Fibroblast of upper back skin (primary cell): ENCODE results near the gene ABHD15.

Source experiments
- DNase-seq: peaks from one replicate; pipeline ENCODE4 v3.0.0-alpha.2; 2013

ABHD15 gene

DNA sequence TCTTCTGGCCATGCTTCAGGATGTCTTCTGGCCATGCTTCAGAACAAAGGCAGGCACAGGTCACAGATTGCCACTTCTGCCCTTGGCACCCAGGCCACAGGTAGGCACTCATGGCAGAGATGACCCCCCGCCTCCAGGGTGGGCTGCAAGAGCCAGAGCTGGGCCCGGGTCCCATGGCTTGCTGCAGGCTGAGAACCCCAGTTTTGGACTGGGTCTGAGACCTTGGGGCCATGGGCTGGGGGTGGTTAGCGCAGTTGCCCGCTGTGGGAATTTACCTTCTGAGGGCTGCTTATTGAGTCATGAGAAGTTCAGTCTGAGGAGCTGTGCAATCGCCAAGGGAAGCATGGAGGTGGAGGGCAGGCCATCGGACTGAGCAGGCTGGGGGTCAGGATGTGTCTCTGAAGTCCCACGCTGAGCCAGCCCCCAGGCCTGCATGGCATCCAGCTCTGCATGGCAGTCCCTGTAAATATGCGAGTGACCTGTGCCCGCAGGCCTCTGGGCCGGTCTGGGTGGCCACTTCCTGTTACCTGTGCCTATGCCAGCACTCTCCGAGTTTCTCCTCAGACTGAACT lies 27.8 kb upstream of the ABHD15 start:
- no peak for DNase-seq

- no peak for DNase-seq
Observed at GRCh38 chr17:29593591-29594518, 27.0 kb upstream of the ABHD15 start.

- DNase-seq = no peak
Observed at GRCh38 chr17:29592850-29593551, 26.2 kb upstream of the ABHD15 start, which contains the start of gene ANKRD13B. Gene ANKRD13B (plus strand): TSS chr17:29593132. CDS start chr17:29593622, 490 bp downstream.

DNA sequence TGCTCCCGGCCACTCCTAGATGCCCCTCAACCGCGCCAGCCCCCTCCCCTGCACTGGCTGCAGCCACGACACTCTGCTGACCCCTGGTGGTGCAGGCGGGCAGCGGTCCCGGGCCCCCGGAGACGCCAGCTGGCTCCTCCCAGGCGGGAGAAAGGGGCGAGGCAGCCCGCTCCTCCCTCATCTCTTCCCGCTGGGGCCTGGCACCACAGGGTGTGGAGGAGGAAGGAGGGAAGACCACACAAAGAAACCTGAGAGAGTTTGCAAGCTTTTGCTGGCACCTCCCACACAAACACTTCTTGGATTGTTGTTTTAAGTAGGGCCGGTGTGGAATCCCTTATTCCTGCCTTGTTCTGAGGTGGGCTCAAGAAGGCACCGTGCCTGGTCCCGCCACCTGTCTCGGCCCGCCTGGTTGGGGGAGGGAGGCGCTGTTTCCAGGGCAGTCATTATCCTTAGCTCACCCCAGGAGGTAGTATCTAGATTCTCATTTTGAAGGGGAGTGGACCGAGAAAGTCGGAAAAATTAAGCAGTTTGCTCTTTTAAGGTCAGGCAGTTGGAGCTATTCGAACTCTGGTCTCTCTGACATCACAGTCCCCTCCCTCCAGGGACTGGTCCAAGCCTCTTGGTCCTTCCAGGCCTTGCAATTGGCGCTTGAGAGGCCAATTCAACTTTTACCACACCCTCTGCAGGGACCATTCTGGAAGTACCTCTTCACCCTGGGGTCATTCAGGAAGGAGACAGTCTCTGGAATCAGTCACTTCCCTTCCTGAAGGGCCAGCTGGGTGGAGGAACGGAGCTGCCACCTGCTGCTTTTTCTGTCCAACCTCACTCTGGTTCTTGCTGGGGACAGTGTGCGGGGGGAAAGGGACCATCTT lies 25.1 kb upstream of the ABHD15 start:
- DNase-seq = peak; percentile 79

DNA sequence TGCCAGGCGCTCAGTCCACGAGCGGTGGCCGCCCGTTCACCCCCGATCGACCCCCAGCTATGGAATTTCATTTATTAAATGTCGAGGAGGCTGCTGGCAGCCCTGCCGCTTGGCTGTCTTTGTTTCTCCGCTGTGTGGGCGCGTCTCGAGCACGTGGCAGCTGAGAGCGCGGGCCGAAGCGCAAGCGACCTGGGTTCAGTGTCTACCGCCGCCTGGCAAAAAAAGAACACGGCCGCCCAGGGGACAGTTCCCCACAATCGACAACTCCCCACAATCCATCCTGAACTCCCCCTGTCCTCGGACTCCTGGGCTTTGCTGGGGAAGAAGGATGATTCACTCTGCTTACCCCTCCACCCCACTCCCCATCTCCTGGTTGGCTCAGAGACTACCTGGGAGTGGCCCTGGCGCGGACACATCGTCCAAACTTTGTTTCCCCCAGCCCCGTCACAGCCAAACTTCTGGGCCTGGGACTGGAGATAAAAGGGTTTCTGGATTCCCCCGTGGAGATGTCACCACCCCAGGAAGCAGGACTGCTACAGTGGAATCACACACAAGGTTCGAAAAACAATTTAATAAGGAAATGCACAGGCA lies 24.4 kb upstream of the ABHD15 start:
- peak; percentile 74 for DNase-seq

- peak; percentile 67 for DNase-seq
Observed at GRCh38 chr17:29590411-29591145, 23.7 kb upstream of the ABHD15 start.

DNA sequence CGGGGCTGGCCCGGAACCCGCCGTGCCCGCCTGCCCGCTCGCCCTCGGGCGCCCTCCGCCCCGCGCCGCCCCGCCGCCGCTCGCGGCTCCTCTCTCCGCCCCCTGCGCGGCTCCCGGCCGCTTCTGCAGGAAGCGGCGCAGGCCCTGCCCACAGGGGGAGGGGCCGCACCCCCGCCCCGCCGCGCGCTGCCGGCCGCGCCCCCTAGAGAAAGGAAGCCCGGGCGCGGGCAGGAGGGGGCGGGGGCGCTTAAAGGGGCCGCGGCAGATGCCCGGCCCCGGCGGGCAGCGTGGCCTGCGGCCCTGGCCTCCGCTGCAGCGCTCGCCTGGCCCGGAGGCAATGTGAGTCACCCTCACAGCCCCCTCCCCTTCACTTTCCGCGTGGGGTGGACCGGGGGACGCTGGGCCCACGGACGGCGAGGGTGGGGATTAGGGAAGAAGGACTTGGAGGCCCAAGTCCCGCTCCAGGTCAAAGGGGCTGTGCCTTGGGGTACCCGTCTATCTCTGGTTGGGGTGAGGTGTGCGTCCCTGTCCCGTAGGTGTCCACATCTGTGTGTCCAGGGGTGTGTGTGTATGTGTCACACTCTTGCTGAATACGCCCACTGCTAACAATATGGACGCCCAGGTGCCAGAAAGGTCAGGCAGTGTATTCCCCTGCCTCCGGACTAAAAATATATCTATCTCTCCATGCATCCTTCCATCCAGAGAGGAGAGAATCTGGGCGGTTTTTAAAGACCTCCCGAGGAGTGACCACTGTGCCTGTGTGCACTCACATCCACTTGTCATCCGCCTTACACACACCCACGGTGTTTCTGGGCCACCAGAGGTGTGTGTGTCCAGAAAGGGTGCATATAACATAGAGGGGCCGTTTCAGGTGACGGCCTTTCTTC lies 22.9 kb upstream of the ABHD15 start, which contains the start of gene GIT1:
TSS of gene GIT1 (minus strand) at position 125 of the 887 bp plus-strand sequence. CDS start 270 bp downstream, outside the sequence.
- DNase-seq = peak; percentile 82

- DNase-seq = no peak
Observed at GRCh38 chr17:29588562-29589411, 21.9 kb upstream of the ABHD15 start.

- no peak for DNase-seq
Observed at GRCh38 chr17:29588017-29588561, 21.3 kb upstream of the ABHD15 start.

- DNase-seq = no peak
Observed at GRCh38 chr17:29587591-29587990, 20.8 kb upstream of the ABHD15 start.

- DNase-seq = no peak
Observed at GRCh38 chr17:29586676-29587469, 20.0 kb upstream of the ABHD15 start.

DNA sequence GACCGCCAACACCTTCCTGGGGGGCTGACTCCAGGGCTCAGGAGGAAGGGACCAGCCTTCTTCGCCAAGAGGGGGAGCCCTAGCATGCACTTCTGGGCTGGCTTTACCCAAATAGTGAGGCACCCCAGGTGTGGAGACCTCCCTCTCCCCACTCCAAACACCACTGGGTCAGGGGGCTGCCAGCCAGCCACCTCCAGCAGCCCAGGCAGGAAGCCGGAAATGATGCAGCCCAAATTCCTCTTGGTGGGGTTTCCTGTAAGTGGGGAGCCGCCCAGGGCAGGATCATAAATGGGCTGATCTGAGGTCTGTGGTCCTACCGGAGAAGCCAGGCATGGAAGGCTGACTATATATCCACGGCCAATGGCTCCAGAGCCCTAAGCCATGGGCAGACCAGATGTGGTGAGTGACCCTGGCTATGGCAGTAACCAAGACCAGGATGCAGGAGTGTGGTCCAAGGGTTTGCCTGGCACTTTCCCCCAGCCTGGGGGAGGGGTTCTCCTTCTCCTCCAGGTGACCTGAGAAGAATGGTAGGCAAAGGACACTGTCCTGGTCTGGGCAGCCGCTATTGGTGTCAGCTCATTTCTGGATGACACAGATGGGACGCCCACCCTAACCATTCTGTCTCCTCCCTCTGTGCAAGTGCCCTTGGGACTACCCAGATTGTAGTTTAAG lies 18.4 kb upstream of the ABHD15 start:
- no peak for DNase-seq

DNA sequence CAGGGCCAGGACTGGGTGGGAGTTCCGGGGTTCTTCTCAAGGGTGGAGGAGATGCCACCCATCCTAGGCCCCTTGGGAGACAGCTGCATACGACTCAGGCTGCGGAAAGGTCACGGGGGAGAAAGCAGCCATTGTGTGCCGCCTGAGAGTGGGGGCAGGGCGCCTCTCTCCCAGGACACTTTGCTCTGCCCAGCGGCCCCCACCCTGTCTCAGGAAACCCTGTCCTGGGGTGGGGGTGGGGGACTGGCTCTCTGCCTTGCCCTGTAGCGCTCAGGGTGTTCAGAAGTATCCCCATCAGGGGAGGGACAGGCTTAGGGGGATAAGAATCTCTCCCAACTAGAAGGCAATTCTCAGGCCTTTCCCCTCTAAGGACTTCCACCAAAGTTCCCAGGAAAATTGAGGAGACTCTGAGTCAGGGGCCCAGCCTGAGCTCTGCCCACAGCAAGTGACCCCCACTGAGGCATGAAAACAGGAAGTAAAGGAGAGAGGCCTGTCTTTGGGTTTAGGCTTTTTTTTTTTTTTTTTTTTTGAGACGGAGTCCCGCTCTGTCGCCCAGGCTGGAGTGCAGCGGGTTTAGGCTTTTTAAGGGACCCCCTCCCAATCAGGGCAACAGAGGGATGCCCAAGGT lies 17.7 kb upstream of the ABHD15 start:
- DNase-seq = no peak

- DNase-seq = no peak
Observed at GRCh38 chr17:29583324-29584248, 16.7 kb upstream of the ABHD15 start.

DNA sequence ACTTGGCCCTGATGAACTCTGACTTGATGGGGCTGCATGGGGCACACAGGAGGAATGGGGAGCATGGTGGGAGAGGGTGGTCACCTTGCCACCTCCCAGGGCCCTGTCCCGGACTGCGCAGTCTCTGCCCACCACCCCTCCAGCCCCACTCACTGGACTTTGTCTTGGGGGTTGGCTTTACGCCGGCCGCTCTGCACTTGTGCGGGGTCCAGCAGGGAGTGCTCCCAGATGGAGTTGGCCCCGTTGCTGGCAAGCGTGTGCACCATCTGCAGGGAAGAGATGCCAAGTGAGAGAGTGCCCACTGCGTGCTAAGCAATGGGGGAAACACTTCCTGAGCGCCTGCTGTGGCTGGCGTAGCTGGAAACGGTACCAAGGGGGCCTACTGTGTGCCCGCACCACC lies 15.9 kb upstream of the ABHD15 start:
- DNase-seq = no peak

- no peak for DNase-seq
Observed at GRCh38 chr17:29582254-29582765, 15.5 kb upstream of the ABHD15 start.
